Choroid plexus epithelial cell (primary cell): Measurements from ENCODE around the gene GSAP.

Experiments used
- DNase-seq: peaks from one replicate; pipeline ENCODE4 v3.0.0-alpha.2; 2010; ENCODE audit warnings: low read depth
- H3K4me3 ChIP-seq: 2 replicates; pipeline ENCODE4 v1.5.1; 2011; ENCODE audit warnings: low read depth, mild to moderate bottlenecking, control low read depth, low read length, moderate library complexity
- TF ChIP-seq, protein P1 (sequence below): conservative IDR thresholded peaks from 2 replicates; pipeline ENCODE4 v1.5.1; 2011; ENCODE audit warnings: low read depth, mild to moderate bottlenecking, control low read depth, inconsistent platforms, low read length, moderate library complexity

The GSAP gene

DNA sequence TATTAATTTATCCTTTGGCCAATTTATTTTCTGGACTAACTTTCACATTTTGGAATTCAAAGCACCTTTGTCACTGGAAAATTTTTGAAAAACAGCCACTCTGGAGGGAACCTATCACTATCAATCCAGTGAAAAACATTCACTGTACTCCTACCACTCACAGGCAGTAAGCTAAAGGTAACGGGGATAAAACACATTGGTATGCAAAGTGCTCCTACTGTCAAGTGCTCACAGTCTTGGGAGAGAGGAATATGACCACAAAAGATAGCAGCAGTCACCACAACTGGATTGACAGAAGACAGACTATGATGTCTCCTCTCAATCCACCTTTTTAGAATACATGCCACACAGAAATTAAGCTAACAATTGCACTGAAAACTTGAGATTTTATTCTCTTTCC, 13.3 kb downstream of the GSAP start:
- H3K4me3 ChIP-seq, result no peak overlapping the region
- no peak for DNase-seq
- TF ChIP-seq, protein P1, sequence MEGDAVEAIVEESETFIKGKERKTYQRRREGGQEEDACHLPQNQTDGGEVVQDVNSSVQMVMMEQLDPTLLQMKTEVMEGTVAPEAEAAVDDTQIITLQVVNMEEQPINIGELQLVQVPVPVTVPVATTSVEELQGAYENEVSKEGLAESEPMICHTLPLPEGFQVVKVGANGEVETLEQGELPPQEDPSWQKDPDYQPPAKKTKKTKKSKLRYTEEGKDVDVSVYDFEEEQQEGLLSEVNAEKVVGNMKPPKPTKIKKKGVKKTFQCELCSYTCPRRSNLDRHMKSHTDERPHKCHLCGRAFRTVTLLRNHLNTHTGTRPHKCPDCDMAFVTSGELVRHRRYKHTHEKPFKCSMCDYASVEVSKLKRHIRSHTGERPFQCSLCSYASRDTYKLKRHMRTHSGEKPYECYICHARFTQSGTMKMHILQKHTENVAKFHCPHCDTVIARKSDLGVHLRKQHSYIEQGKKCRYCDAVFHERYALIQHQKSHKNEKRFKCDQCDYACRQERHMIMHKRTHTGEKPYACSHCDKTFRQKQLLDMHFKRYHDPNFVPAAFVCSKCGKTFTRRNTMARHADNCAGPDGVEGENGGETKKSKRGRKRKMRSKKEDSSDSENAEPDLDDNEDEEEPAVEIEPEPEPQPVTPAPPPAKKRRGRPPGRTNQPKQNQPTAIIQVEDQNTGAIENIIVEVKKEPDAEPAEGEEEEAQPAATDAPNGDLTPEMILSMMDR, result no peak

DNA sequence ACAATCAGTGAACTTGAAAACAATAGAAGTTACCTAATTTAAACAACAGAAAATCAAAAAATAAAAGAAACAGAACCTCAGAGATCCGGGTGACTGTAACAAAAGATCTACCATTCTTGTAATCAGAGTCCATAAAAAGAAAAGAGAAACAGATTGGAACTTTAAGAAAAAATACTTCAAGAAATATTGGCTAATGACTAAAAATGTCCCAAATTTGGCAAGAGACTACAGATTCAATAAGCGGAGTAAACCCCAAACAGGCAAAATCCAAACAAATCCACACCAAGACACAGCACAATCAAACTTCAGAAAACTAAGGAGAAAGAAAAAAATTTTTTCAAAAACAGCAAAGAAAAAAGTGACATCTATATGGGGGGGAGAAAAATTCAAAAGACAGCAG, 15.1 kb downstream of the GSAP start:
- TF ChIP-seq, protein P1, result no peak
- no peak for DNase-seq
- no peak overlapping the region for H3K4me3 ChIP-seq

DNA sequence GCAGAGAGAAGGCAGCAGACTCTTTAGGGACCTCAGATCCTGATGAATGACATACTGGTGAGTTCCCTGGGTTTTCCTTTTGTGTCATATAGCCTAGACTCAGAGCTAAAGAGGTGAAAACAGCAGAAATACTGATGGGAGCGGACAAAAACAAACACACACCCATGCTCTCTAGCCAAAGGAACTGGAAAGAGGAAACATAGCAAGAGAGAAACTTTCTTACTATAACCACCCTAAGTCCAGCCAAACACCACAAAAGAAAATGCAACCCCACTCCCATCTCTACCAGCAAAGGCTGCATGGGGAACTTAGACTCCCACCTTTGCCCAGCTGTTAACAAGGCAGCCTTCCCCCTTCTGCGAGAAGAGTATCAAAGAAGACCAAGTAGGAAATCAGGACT, 16.3 kb downstream of the GSAP start:
- no peak overlapping the region for H3K4me3 ChIP-seq
- TF ChIP-seq, protein P1, result no peak
- no peak for DNase-seq

DNA sequence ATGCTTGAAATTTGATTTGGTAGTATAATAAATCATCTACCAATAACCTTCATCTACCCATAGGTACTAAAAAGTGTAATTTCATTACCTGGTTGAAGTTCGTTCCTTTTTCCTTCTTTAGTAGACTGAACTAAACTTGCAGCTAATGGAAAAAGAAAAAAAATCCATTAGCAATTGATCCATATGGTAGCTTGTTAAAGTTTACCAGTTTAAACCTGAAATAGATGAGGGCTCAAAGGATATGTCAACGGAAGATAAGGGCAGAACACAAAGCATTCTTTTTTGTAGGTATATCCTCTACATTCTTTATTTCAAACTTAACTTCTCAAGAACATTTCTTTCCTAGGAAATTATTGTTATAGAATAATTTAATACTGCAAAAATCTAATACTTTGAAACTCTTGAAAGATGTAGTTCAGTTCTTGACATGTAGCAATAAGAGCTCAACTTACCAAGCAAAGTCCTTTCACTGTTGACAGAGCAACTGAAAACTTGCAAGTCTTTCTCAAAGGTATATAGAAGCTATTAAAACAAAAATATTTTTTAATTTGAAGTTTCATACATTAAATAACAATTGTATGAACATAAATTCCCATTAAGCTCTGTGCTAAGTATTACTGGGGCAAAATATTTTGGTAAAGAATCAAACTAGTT, 19.1 kb downstream of the GSAP start:
- DNase-seq, result no peak
- no peak overlapping the region for H3K4me3 ChIP-seq
- TF ChIP-seq, protein P1, result no peak

DNA sequence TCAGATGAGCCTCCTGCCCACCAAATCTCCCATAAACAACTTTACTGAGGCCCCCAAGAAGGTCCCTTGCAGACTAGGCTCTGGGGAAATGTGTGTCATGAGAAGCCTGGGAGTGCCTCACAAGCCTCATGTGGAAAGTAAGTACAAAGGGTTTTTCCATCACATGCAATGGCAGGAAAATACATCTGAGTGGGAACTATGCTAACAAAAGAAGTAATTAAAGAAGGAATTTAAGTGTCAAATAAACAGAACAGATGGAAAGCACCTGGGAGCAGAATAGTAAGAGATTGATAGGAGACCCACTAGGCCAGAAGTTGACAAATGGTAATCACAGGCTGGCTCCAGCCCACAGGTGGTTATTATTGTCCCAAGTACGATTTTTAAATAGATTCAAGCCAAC, 20.5 kb downstream of the GSAP start:
- no peak for DNase-seq
- TF ChIP-seq, protein P1, result no peak
- H3K4me3 ChIP-seq, result no peak overlapping the region

DNA sequence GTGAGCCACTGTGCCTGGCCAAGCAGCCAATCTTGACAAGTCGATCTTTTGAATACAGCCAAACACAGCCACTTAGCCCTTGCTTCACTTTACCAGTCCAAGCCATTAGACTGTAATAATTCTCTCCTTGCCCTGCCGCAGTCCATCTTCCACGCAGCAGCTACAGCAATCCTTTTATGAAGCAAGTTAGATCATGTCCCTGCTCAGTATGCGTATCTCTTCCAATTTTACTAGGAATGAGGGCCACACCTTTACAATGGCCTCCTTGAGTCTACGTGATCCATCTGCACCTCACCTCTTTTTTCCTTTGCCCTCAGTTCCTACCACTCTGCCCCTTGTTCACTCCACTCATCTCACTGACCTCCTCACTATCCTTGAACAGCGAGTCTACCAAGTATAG, 22.2 kb downstream of the GSAP start:
- TF ChIP-seq, protein P1, result no peak
- no peak for DNase-seq
- no peak overlapping the region for H3K4me3 ChIP-seq

DNA sequence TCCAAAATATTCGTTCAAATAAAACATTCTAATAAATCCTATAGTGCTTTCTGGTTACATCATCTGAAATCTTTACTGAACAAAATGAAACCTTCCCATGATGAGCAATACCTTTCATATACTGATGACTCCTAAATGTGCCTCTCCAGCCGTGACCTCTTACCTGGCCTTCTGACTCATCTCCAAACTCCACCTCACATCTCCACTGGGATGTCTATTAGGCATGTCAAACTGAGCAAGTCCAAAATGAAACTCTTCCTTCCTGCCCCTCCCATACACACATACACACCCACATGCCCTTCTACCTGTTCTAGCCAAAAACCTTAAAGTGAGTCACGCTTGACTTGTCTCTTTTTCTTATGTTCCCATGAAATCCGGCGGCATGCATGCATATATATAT, 22.9 kb downstream of the GSAP start:
- peak; percentile 39 for DNase-seq
- TF ChIP-seq, protein P1, result no peak

More for the DNA sequence above, 22.9 kb downstream of the GSAP start:
- H3K4me3 ChIP-seq, result no peak overlapping the region
